Measurements from ENCODE around the gene NEK6. TPM values are rescaled to one million over a fixed set of nuclear protein-coding genes. Genes with fewer than 3 reads are reported as not detected.
A peak's percentile ranks its signal among the peaks of the same experiment; 100 is the strongest.

NEK6 gene
- total and polyA plus RNA-seq, 9 of the 15 experiments (the other 6 are each of a cell fraction or from before 2014, with no cell fraction given), result 3.1 to 19.0 (median 8.4) TPM

GRCh38 chr9:124286292-124286931 lies 28.7 kb downstream of the NEK6 start:
- DNase-seq (ENCODE audit: extremely low read depth in 1 of 4, low spot score in 3 of 4) (no peak), FAIRE-seq (no peak), ATAC-seq (no peak)
- BruUV-seq (replicated peaks), result no TSS peak
- in situ Hi-C loops (cut with MboI) (no loop called here), intact Hi-C loops (cut with micrococcal nuclease) (no loop called here)
- WGBS (ENCODE audit: insufficient coverage, low coverage, missing lambda C conversion rate), result 65% methylated on average over 14 of the region's 14 CpGs
- H3K27ac ChIP-seq (ENCODE audit: extremely low read depth, low read depth, low read length), result no peak overlapping the region
- no peaks in the 10 kb centered on the region for H3K9me1 ChIP-seq (ENCODE audit: control insufficient read depth, insufficient read depth, low read length)
- no peaks in the 10 kb centered on the region for H3K36me3 ChIP-seq (ENCODE audit: control insufficient read depth, insufficient read depth, low read length)
- no peak overlapping the region for H3K4me2 ChIP-seq (ENCODE audit: insufficient read depth, low read length)
- 0 out of 3 replicates have a peak, but pooled peaks cover 3% of the 10 kb centered on the region for H3K79me2 ChIP-seq (ENCODE audit: control insufficient read depth, insufficient read depth, low read length)
- POLR2A ChIA-PET, result no interaction called here
- peak overlapping the region in 1 of 2 experiments; percentile 48; a peak in 1 of 4 replicates for H3K9ac ChIP-seq (ENCODE audit: insufficient read depth in 1 of 2, low read depth in 2 of 2, low read length in 2 of 2)
- peaks cover 26 to 47% of the 10 kb centered on the region in 2 experiments for H3K4me1 ChIP-seq (replicated peaks in 1 of 2; ENCODE audit: control insufficient read depth in 2 of 2, insufficient read depth in 2 of 2, low read length in 2 of 2)
- no peak overlapping the region for H2AFZ ChIP-seq (ENCODE audit: low read depth, low read length)
- no peaks in the 10 kb centered on the region for H3K9me3 ChIP-seq (replicated peaks; ENCODE audit: control insufficient read depth, insufficient read depth, low read depth, low read length)
- 0 out of 2 replicates have a peak, but pooled peaks have one; percentile 33 for TF ChIP-seq BCOR (IDR thresholded peaks at IDR 0.05)
- TF ChIP-seq SRSF9 (IDR thresholded peaks at IDR 0.05; ENCODE audit: borderline replicate concordance, low read depth, low read length), result no peak
- 0 out of 2 replicates have a peak, but pooled peaks have one; percentile 14 for TF ChIP-seq ZNF316 (IDR thresholded peaks at IDR 0.05)
- TF ChIP-seq ZBTB49 (CRISPR knock-in tag; IDR thresholded peaks at IDR 0.05; ENCODE audit: borderline replicate concordance), result no peak
- TF ChIP-seq SAFB (IDR thresholded peaks at IDR 0.05; ENCODE audit: borderline replicate concordance, low read depth, low read length), result no peak
- TF ChIP-seq TCFL5 (CRISPR knock-in tag; conservative IDR thresholded peaks at IDR 0.05), result no peak
- no peak for TF ChIP-seq KHSRP (IDR thresholded peaks at IDR 0.05)
- no peak for TF ChIP-seq CTCF (IDR thresholded peaks at IDR 0.05 in 2 of 3, conservative IDR thresholded peaks at IDR 0.05 in 1 of 3; ENCODE audit: insufficient read depth in 2 of 3, low read depth in 1 of 3, low read length in 3 of 3)
- no peak for TF ChIP-seq ZNF121 (CRISPR knock-in tag; conservative IDR thresholded peaks at IDR 0.05)
- TF ChIP-seq BDP1 (IDR thresholded peaks at IDR 0.05; ENCODE audit: insufficient read depth, insufficient read length), result no peak
- no peak for TF ChIP-seq GATAD2A (IDR thresholded peaks at IDR 0.05)
- no peak for TF ChIP-seq HDAC8 (tag; IDR thresholded peaks at IDR 0.05)
- H3K27me3 ChIP-seq (ENCODE audit: control insufficient read depth in 2 of 2, insufficient read depth in 2 of 2, low read length in 2 of 2), result no peaks in the 10 kb centered on the region
- CTCF ChIA-PET (ENCODE audit: low intra/inter-chr PET ratio), result no interaction called here
- no peak overlapping the region for H3K4me3 ChIP-seq
- H4K20me1 ChIP-seq (replicated peaks; ENCODE audit: control insufficient read depth, insufficient read depth, low read length), result peaks cover 26% of the 10 kb centered on the region

All from K562 (cell line).